Occipital lobe (tissue), 2 donors: ENCODE results near the gene FRAS1. TPM values are rescaled to one million over a fixed set of nuclear protein-coding genes. Genes with fewer than 3 reads are reported as not detected.
"Not testable (repeated sequence)": the region's sequence is repeated elsewhere in the genome, so short reads cannot be mapped to it uniquely, and the experiment has no call there.

Source experiments
- DNase-seq: peaks from one replicate; lab custom pipeline; 2025; lab: John Stamatoyannopoulos, UW
- total RNA-seq: library from RNA; depleted of rRNA; stranded (reverse); fragments of >200 nt; gene quantifications from one replicate; pipeline ENCODE4 v1.2.3, GENCODE V29; 2014

Gene FRAS1
- total RNA-seq, 1 donor from 2014 or later = 7.0 TPM

- DNase-seq = no peak
Observed at GRCh38 chr4:78423790-78424189, 366.7 kb downstream of the FRAS1 start.

GRCh38 chr4:78424461-78424860 is 367.3 kb downstream of the FRAS1 start:
- DNase-seq = no peak

- no peak for DNase-seq
Observed at GRCh38 chr4:78426972-78427371, 369.8 kb downstream of the FRAS1 start.

GRCh38 chr4:78428996-78429395 is 371.9 kb downstream of the FRAS1 start:
- no peak for DNase-seq

- DNase-seq = no peak
Observed at GRCh38 chr4:78432896-78433295, 375.8 kb downstream of the FRAS1 start.

- DNase-seq = no peak
Observed at GRCh38 chr4:78437608-78438088, 380.5 kb downstream of the FRAS1 start.

GRCh38 chr4:78439328-78439727 is 382.2 kb downstream of the FRAS1 start:
- no peak for DNase-seq

- DNase-seq = no peak
Observed at GRCh38 chr4:78441756-78442155, 384.6 kb downstream of the FRAS1 start.

GRCh38 chr4:78446619-78447018 is 389.5 kb downstream of the FRAS1 start:
- no peak for DNase-seq

GRCh38 chr4:78451407-78451806 is 394.3 kb downstream of the FRAS1 start:
- DNase-seq = no peak

GRCh38 chr4:78454016-78454415 is 396.9 kb downstream of the FRAS1 start:
- DNase-seq = no peak

- no peak for DNase-seq
Observed at GRCh38 chr4:78457751-78458150, 400.6 kb downstream of the FRAS1 start.

- no peak for DNase-seq
Observed at GRCh38 chr4:78459327-78459726, 402.2 kb downstream of the FRAS1 start.

GRCh38 chr4:78460368-78460767 is 403.2 kb downstream of the FRAS1 start:
- DNase-seq = no peak

GRCh38 chr4:78464265-78464664 is 407.1 kb downstream of the FRAS1 start:
- DNase-seq = no peak

GRCh38 chr4:78467223-78467622 is 410.1 kb downstream of the FRAS1 start:
- not testable (repeated sequence) for DNase-seq

- DNase-seq = no peak
Observed at GRCh38 chr4:78468272-78468671, 411.1 kb downstream of the FRAS1 start.

- DNase-seq = no peak
Observed at GRCh38 chr4:78476108-78476704, 419.1 kb downstream of the FRAS1 start.

GRCh38 chr4:78477276-78477675 is 420.2 kb downstream of the FRAS1 start:
- DNase-seq = no peak

GRCh38 chr4:78478523-78478922 is 421.4 kb downstream of the FRAS1 start:
- no peak for DNase-seq

GRCh38 chr4:78480286-78480685 is 423.2 kb downstream of the FRAS1 start:
- no peak for DNase-seq

- DNase-seq = no peak
Observed at GRCh38 chr4:78481180-78481579, 424.1 kb downstream of the FRAS1 start.

- no peak for DNase-seq
Observed at GRCh38 chr4:78482281-78482680, 425.2 kb downstream of the FRAS1 start.

- no peak for DNase-seq
Observed at GRCh38 chr4:78483811-78484210, 426.7 kb downstream of the FRAS1 start.
